GM13977 (cell line): ENCODE results near the gene NCDN.

Source experiments
- DNase-seq: peaks from one replicate; pipeline ENCODE4 v3.0.0; 2012; ENCODE audit warnings: low spot score
- in situ Hi-C: fragments of 300-500 bp; cut with MboI; formaldehyde crosslinking; loops from one replicate; pipeline ENCODE4 v1.12.0; 2022; ENCODE audit warnings: low sequenced_read_pairs, low pct_unique_long_range_greater_than_20kb, mixed read lengths, inconsistent platforms; ENCODE audit not compliant: unreplicated experiment
- TF ChIP-seq, protein P1 (sequence below): IDR thresholded peaks from 2 replicates; pipeline ENCODE4 v1.5.1; 2012; ENCODE audit warnings: mild to moderate bottlenecking, control low read depth; ENCODE audit not compliant: insufficient read depth; ENCODE audit errors: extremely low read depth, missing control alignments

Gene NCDN

DNA sequence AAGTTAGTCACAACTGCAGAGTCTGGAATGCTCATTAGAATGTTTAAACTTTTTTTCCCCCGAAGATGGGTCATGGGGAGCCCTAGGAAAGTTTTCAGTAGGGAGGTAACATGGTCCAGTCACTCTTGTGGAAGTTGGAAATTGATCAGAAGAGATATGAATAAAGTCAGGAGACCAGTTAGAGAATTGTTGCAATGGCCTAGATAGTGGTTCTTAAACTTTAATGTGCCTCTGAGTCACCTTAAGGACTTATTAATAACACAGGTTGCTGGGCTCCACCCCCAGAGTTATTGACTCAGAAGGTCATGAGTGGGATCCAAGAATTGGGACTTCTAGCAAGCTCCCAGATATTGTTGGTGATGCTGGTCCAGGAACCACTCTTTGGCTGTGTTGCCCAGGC, 12.3 kb downstream of the NCDN start:
- no peak for DNase-seq
- in situ Hi-C loops: loop anchor here (10.0 kb wide), 1 partner anchor 145 kb away; the partner anchor contains the start of gene C1orf216
- TF ChIP-seq, protein P1, sequence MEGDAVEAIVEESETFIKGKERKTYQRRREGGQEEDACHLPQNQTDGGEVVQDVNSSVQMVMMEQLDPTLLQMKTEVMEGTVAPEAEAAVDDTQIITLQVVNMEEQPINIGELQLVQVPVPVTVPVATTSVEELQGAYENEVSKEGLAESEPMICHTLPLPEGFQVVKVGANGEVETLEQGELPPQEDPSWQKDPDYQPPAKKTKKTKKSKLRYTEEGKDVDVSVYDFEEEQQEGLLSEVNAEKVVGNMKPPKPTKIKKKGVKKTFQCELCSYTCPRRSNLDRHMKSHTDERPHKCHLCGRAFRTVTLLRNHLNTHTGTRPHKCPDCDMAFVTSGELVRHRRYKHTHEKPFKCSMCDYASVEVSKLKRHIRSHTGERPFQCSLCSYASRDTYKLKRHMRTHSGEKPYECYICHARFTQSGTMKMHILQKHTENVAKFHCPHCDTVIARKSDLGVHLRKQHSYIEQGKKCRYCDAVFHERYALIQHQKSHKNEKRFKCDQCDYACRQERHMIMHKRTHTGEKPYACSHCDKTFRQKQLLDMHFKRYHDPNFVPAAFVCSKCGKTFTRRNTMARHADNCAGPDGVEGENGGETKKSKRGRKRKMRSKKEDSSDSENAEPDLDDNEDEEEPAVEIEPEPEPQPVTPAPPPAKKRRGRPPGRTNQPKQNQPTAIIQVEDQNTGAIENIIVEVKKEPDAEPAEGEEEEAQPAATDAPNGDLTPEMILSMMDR: no peak

DNA sequence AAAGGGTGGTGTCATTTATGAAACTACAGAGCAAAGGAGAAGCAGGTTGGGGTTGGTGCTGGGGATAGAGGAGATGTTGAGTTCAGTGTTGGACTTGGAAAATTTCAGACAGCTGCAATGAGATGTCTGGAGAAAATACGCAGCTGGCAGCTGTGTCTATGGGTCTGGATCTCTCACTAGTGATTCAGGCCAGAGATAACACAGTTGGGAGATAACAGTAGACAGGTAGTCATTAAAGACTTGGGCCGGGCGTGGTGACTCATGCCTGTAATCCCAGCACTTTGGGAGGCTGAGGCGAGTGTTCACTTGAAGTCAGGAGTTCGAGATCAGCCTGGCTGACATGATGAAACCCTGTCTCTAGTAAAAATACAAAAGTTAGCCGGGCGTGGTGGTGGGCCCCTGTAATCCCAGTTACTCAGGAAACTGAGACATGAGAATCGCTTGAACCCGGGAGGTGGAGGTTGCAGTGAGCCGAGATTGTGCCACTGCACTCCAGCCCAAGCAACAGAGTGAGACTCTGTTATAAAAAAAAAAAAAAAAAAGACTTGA, 13.1 kb downstream of the NCDN start:
- in situ Hi-C loops: loop anchor here (10.0 kb wide), 1 partner anchor 144 kb away; the partner anchor contains the start of gene C1orf216
- TF ChIP-seq, protein P1: no peak
- no peak for DNase-seq

DNA sequence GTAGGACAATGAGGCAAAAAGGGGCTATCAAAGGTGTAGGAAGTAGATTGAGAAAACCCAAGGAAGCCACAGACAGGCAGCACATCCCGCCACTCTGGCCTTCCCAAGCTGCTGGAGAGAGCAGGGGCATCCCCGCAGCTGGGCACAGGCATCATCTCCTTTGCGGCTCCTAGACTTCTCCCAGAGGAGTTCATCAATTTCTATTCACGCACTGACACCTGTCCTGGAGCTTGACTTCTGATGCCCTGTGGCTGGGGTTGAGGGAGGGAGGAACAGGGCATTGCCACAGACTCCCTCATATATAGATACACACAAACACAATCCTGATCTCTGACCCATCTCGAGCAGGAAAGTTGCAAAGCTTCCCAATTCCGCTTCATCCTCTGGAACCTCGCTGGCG, 13.7 kb downstream of the NCDN start:
- TF ChIP-seq, protein P1: no peak
- no peak for DNase-seq
- in situ Hi-C loops: loop anchor here (10.0 kb wide), 1 partner anchor 144 kb away; the partner anchor contains the start of gene C1orf216

DNA sequence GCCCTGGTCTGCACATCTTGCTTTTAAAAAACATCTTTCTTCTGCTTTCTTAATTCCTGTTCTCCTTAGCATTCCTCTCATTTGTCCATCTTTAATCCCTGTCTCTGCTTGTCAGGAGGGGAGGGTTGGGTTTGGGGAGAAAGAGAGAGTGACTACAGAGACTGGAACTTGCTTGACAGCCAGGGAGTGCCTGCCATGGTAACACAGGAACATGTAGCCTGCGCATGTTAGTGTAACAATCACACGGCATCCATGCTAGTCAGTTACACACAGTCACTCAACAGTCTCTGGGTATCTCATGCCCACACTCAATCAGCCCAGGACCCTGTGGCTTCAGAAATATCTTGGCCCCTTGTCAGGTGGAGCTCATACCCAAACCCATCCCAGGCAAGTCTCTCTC, 14.7 kb downstream of the NCDN start:
- DNase-seq: no peak
- TF ChIP-seq, protein P1: no peak
- in situ Hi-C loops: loop anchor here (10.0 kb wide), 1 partner anchor 143 kb away; the partner anchor contains the start of gene C1orf216

DNA sequence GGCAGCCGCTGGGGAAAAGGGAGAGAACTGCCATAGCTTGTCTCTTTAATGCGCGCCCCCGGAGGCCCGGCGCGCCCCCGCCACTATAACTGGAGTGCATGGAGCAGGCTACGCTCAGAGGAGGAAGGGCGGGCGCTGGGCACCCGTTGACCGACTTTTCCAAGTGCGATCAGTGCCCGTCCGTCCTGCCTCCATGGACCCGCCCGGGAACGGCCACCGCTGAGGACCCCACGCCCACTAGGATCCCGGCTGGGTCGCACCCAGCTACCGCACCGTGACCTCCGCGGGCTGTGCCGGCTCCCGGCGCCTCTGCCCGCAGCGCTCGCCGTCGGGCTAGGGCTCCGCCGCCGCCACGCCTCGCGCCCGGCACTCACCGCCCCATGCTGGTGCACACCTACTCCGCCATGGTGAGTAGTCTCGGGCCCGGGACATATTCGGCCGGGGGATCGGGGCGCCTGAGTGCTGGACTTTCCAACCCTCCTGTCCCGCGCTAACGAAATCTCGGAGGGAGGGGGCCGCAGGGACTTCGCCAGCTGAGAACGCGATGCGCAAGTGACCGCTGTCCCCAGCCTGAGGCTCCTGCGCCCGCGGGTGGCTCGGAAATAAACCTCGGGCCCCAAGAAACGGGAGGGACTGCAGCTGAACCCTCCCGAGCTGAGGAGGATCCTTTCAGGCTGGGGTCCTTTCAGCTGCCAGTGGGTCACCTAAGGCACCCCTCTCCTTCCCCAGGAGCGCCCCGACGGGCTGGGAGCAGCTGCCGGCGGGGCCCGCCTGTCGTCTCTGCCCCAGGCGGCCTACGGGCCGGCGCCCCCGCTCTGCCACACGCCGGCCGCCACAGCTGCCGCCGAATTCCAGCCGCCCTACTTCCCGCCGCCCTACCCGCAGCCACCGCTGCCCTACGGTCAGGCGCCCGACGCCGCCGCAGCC, 15.9 kb downstream of the NCDN start, which contains the start of gene TFAP2E:
Gene TFAP2E (plus strand): TSS at position 117 of the 927 bp plus-strand sequence. CDS start 264 bp downstream, at position 381.
- DNase-seq: no peak
- TF ChIP-seq, protein P1: no peak
- in situ Hi-C loops: loop anchor here (10.0 kb wide), 1 partner anchor 141 kb away; the partner anchor contains the start of gene C1orf216

DNA sequence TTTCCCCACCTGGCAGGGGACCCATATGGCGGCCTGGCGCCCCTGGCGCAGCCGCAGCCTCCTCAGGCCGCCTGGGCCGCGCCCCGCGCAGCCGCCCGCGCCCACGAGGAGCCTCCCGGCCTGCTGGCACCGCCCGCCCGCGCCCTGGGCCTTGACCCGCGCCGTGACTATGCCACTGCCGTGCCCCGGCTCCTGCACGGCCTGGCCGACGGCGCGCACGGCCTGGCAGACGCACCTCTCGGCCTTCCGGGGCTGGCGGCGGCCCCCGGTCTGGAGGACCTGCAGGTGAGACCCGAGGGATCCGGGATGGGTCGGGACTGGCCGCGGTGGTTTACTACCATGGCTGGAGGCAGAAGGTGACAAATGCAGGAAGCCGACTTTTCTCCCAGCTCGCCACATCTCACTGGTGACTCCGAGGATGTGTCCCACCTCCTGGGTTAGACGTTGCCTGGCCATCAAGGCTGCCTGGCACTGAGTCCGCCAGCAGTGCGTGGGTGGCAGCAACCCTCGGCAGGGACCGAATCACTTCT, 16.6 kb downstream of the NCDN start:
- no peak for DNase-seq
- TF ChIP-seq, protein P1: no peak
- in situ Hi-C loops: loop anchor here (10.0 kb wide), 1 partner anchor 141 kb away; the partner anchor contains the start of gene C1orf216
